ENCODE measurements around the gene MICAL2.

MICAL2 gene

GRCh38 chr11:12271826-12272366, 161.5 kb downstream of the MICAL2 start:
- DNase-seq (ENCODE audit: low read depth): no peak

- DNase-seq (ENCODE audit: low read depth): peak; percentile 57
Measured at GRCh38 chr11:12272821-12273617, 162.6 kb downstream of the MICAL2 start.

- DNase-seq (ENCODE audit: low read depth): no peak
Measured at GRCh38 chr11:12273618-12273995, 163.2 kb downstream of the MICAL2 start.

- no peak for DNase-seq (ENCODE audit: low read depth)
Measured at GRCh38 chr11:12274056-12274455, 163.7 kb downstream of the MICAL2 start.

- peak; percentile 50 for DNase-seq (ENCODE audit: low read depth)
Measured at GRCh38 chr11:12274558-12275197, 164.3 kb downstream of the MICAL2 start.

GRCh38 chr11:12275818-12276217, 165.4 kb downstream of the MICAL2 start:
- no peak for DNase-seq (ENCODE audit: low read depth)

- DNase-seq (ENCODE audit: low read depth): no peak
Measured at GRCh38 chr11:12276356-12276755, 166.0 kb downstream of the MICAL2 start.

GRCh38 chr11:12276831-12277475, 166.6 kb downstream of the MICAL2 start:
- no peak for DNase-seq (ENCODE audit: low read depth)

GRCh38 chr11:12278766-12279671, 168.6 kb downstream of the MICAL2 start:
- DNase-seq (ENCODE audit: low read depth): no peak

- no peak for DNase-seq (ENCODE audit: low read depth)
Measured at GRCh38 chr11:12279672-12280108, 169.3 kb downstream of the MICAL2 start.

- no peak for DNase-seq (ENCODE audit: low read depth)
Measured at GRCh38 chr11:12280199-12280837, 169.9 kb downstream of the MICAL2 start.

GRCh38 chr11:12280838-12281565, 170.6 kb downstream of the MICAL2 start:
- peak; percentile 56 for DNase-seq (ENCODE audit: low read depth)

GRCh38 chr11:12281571-12282478, 171.4 kb downstream of the MICAL2 start:
- DNase-seq (ENCODE audit: low read depth): peak; percentile 75

GRCh38 chr11:12282676-12283075, 172.3 kb downstream of the MICAL2 start:
- DNase-seq (ENCODE audit: low read depth): no peak

- DNase-seq (ENCODE audit: low read depth): peak; percentile 75
Measured at GRCh38 chr11:12284316-12285050, 174.1 kb downstream of the MICAL2 start.

GRCh38 chr11:12285106-12285505, 174.7 kb downstream of the MICAL2 start:
- DNase-seq (ENCODE audit: low read depth): peak; percentile 95

- peak; percentile 62 for DNase-seq (ENCODE audit: low read depth)
Measured at GRCh38 chr11:12285811-12286222, 175.4 kb downstream of the MICAL2 start.

- DNase-seq (ENCODE audit: low read depth): no peak
Measured at GRCh38 chr11:12286606-12287005, 176.2 kb downstream of the MICAL2 start.

GRCh38 chr11:12287009-12287373, 176.6 kb downstream of the MICAL2 start:
- peak; percentile 97 for DNase-seq (ENCODE audit: low read depth)

Measured in iris pigment epithelial cell (primary cell).